PFSK-1 (cell line): Measurements from ENCODE around the gene PPRC1.

Experiments used
- FOXP2 ChIP-seq: optimal IDR thresholded peaks from 2 replicates; pipeline ENCODE3; 2011; ENCODE audit warnings: borderline replicate concordance, control low read depth, inconsistent platforms; ENCODE audit not compliant: insufficient read depth; ENCODE audit errors: extremely low read length, extremely low read depth
- POLR2AphosphoS5 ChIP-seq: IDR thresholded peaks from 2 replicates; pipeline ENCODE4 v1.6.1; 2012; ENCODE audit warnings: low read depth, mild to moderate bottlenecking, control low read depth, low read length, moderate library complexity
- REST ChIP-seq, 2 experiments: IDR thresholded peaks; 2 replicates each; pipeline versions ENCODE4 v1.6.1 to v1.8.0; 2011 to 2012; ENCODE audit warnings: low read depth in 2 of 2, low read length in 2 of 2, control low read depth in 1 of 2, inconsistent platforms in 1 of 2, mild to moderate bottlenecking in 1 of 2, moderate library complexity in 1 of 2; ENCODE audit not compliant: insufficient read depth in 1 of 2
- SIN3A ChIP-seq: IDR thresholded peaks from 2 replicates; pipeline ENCODE4 v1.6.1; 2012; ENCODE audit warnings: mild to moderate bottlenecking, low read length, moderate library complexity, borderline replicate concordance; ENCODE audit not compliant: insufficient read depth
- TAF1 ChIP-seq: IDR thresholded peaks from 2 replicates; pipeline ENCODE4 v1.6.1; 2012; ENCODE audit warnings: low read length, control low read depth, borderline replicate concordance; ENCODE audit not compliant: insufficient read depth

Gene PPRC1

GRCh38 chr10:102170602-102171001 lies 37.8 kb downstream of the PPRC1 start:
- no peak for TF ChIP-seq SIN3A
- no peak for TF ChIP-seq TAF1
- TF ChIP-seq POLR2AphosphoS5: no peak
- TF ChIP-seq REST (IDR thresholded peaks at IDR 0.05; ENCODE audit: insufficient read depth in 1 of 2, low read depth in 2 of 2, low read length in 2 of 2): no peak
- TF ChIP-seq FOXP2: no peak

GRCh38 chr10:102172288-102172687 lies 39.4 kb downstream of the PPRC1 start:
- TF ChIP-seq REST (IDR thresholded peaks at IDR 0.05; ENCODE audit: insufficient read depth in 1 of 2, low read depth in 2 of 2, low read length in 2 of 2) (no peak), POLR2AphosphoS5 (no peak), SIN3A (no peak), FOXP2 (no peak), TAF1 (no peak)

GRCh38 chr10:102175415-102175814 lies 42.6 kb downstream of the PPRC1 start:
- no peak for TF ChIP-seq FOXP2
- no peak for TF ChIP-seq POLR2AphosphoS5
- TF ChIP-seq REST (IDR thresholded peaks at IDR 0.05; ENCODE audit: insufficient read depth in 1 of 2, low read depth in 2 of 2, low read length in 2 of 2): no peak
- TF ChIP-seq SIN3A: no peak
- no peak for TF ChIP-seq TAF1

- no peak for TF ChIP-seq TAF1
- TF ChIP-seq SIN3A: no peak
- no peak for TF ChIP-seq FOXP2
- no peak for TF ChIP-seq POLR2AphosphoS5
- no peak for TF ChIP-seq REST (IDR thresholded peaks at IDR 0.05; ENCODE audit: insufficient read depth in 1 of 2, low read depth in 2 of 2, low read length in 2 of 2)
These were observed 51.8 kb downstream of the PPRC1 start for GRCh38 chr10:102184606-102185005.

GRCh38 chr10:102185272-102185671 lies 52.4 kb downstream of the PPRC1 start:
- TF ChIP-seq TAF1 (no peak), REST (IDR thresholded peaks at IDR 0.05; ENCODE audit: insufficient read depth in 1 of 2, low read depth in 2 of 2, low read length in 2 of 2) (no peak), FOXP2 (no peak), POLR2AphosphoS5 (no peak), SIN3A (no peak)
